DOHH2 (cell line): ENCODE results near the gene NKAIN2.

Experiments used
- CTCF ChIP-seq: fragments of 200-600 bp; sonication (generic); IDR thresholded peaks from one replicate; pipeline ENCODE4 v1.5.1; 2014; ENCODE audit warnings: antibody characterized with exemption, mild to moderate bottlenecking, low read depth, low read length; ENCODE audit not compliant: poor library complexity, severe bottlenecking
- EZH2phosphoT487 ChIP-seq: fragments of 200-600 bp; sonication (generic); IDR thresholded peaks from 2 replicates; pipeline ENCODE4 v1.6.1; 2017; ENCODE audit warnings: borderline replicate concordance, mild to moderate bottlenecking, antibody characterized with exemption, low read length, moderate library complexity, mixed read lengths

GRCh38 chr6:124223611-124224345, 420.1 kb downstream of the NKAIN2 start:
- TF ChIP-seq CTCF (no peak), EZH2phosphoT487 (no peak)
